PC-3 (cell line): ENCODE results near the gene RPS27L. TPM values are rescaled to one million over a fixed set of nuclear protein-coding genes. Genes with fewer than 3 reads are reported as not detected.

Experiments used
- ATAC-seq: fragments of 200-7000 bp; cut with Tn5 transposase; 2 replicates; pipeline ENCODE4 v1.9.1; 2020; ENCODE audit warnings: mild to moderate bottlenecking, moderate library complexity
- BruUV-seq: library from RNA; stranded (reverse); fragments of 400-500 nt; replicated peaks from 2 replicates; lab custom pipeline; 2021; lab: Mats Ljungman, UMichigan
- CTCF ChIA-PET: fragments of 300-600 bp; sonication (Branson Sonifier 250); formaldehyde crosslinking; loops from one replicate; lab custom pipeline; 2022; ENCODE audit warnings: antibody characterized with exemption; lab: Charles Lee
- POLR2A ChIA-PET: fragments of 300-600 bp; sonication (Branson Sonifier 250); formaldehyde crosslinking; loops from one replicate; lab custom pipeline; 2022; ENCODE audit warnings: antibody characterized with exemption; ENCODE audit not compliant: unreplicated experiment; lab: Charles Lee
- DNase-seq: peaks from one replicate; pipeline ENCODE4 v3.0.0-alpha.2; 2015
- H2AFZ ChIP-seq: fragments of 300-600 bp; sonication (generic); 2 replicates; pipeline ENCODE4 v1.6.0; 2016; ENCODE audit warnings: antibody characterized with exemption, low read length
- H3F3A ChIP-seq: fragments of 300-600 bp; sonication (generic); one replicate; pipeline ENCODE4 v1.6.0; 2017; ENCODE audit warnings: antibody characterized with exemption, low read length, control low read depth, mild to moderate bottlenecking; ENCODE audit not compliant: unreplicated experiment
- H3K27ac ChIP-seq: fragments of 300-600 bp; sonication (generic); 2 replicates; pipeline ENCODE4 v1.5.1; 2016; ENCODE audit warnings: mild to moderate bottlenecking, low read length
- H3K27me3 ChIP-seq: fragments of 300-600 bp; sonication (generic); 2 replicates; pipeline ENCODE4 v1.6.1; 2016; ENCODE audit warnings: low read length, mixed read lengths
- H3K36me3 ChIP-seq: fragments of 300-600 bp; sonication (generic); 2 replicates; pipeline ENCODE4 v1.6.1; 2016; ENCODE audit warnings: low read depth, mixed run types, low read length, mixed read lengths
- H3K4me1 ChIP-seq: fragments of 300-600 bp; sonication (generic); 2 replicates; pipeline ENCODE4 v1.5.1; 2016; ENCODE audit warnings: low read length; ENCODE audit not compliant: insufficient read depth
- H3K4me2 ChIP-seq: fragments of 300-600 bp; sonication (generic); 2 replicates; pipeline ENCODE4 v1.6.0; 2016; ENCODE audit warnings: low read length
- H3K4me3 ChIP-seq: fragments of 300-600 bp; sonication (generic); 2 replicates; pipeline ENCODE4 v1.5.1; 2016; ENCODE audit warnings: mild to moderate bottlenecking, low read length, mixed read lengths
- H3K79me2 ChIP-seq: fragments of 300-600 bp; sonication (generic); 2 replicates; pipeline ENCODE4 v1.6.1; 2017; ENCODE audit warnings: low read length, mixed read lengths
- H3K9ac ChIP-seq: fragments of 300-600 bp; sonication (generic); 2 replicates; pipeline ENCODE4 v1.6.0; 2016; ENCODE audit warnings: mild to moderate bottlenecking, low read length
- H3K9me2 ChIP-seq: fragments of 300-600 bp; sonication (generic); replicated peaks from 2 replicates; pipeline ENCODE4 v1.6.1; 2016; ENCODE audit warnings: mixed run types, low read length, mixed read lengths
- H3K9me3 ChIP-seq: fragments of 300-600 bp; sonication (generic); 2 replicates; pipeline ENCODE4 v1.6.1; 2016; ENCODE audit warnings: low read length, mixed read lengths
- H4K20me1 ChIP-seq: fragments of 300-600 bp; sonication (generic); 2 replicates; pipeline ENCODE4 v1.6.1; 2016; ENCODE audit warnings: low read length, mixed read lengths
- EZH2 ChIP-seq: fragments of 300-600 bp; sonication (generic); IDR thresholded peaks from one replicate; pipeline ENCODE4 v1.6.1; 2017; ENCODE audit warnings: antibody characterized with exemption, mild to moderate bottlenecking, low read length; ENCODE audit not compliant: unreplicated experiment
- EZH2phosphoT487 ChIP-seq: fragments of 300-600 bp; sonication (generic); IDR thresholded peaks from 2 replicates; pipeline ENCODE4 v1.6.1; 2018; ENCODE audit warnings: mild to moderate bottlenecking, antibody characterized with exemption, low read length, borderline replicate concordance
- intact Hi-C: fragments of 100-400 bp; cut with micrococcal nuclease; formaldehyde crosslinking; loops from 2 replicates; pipeline ENCODE4 v1.9.0; 2023
- total RNA-seq: library from RNA; depleted of rRNA; stranded (reverse); fragments of >200 nt; gene quantifications from 2 replicates; pipeline ENCODE4 v1.2.3, GENCODE V29; 2014
- TF ChIP-seq, protein P1 (sequence below): fragments of 300-600 bp; sonication (generic); conservative IDR thresholded peaks from 2 replicates; pipeline ENCODE4 v1.5.1; 2017; ENCODE audit warnings: antibody characterized with exemption, low read depth, mild to moderate bottlenecking, low read length

The RPS27L gene
- total RNA-seq, 1 experiment from 2014 or later, result 48.5 TPM

DNA sequence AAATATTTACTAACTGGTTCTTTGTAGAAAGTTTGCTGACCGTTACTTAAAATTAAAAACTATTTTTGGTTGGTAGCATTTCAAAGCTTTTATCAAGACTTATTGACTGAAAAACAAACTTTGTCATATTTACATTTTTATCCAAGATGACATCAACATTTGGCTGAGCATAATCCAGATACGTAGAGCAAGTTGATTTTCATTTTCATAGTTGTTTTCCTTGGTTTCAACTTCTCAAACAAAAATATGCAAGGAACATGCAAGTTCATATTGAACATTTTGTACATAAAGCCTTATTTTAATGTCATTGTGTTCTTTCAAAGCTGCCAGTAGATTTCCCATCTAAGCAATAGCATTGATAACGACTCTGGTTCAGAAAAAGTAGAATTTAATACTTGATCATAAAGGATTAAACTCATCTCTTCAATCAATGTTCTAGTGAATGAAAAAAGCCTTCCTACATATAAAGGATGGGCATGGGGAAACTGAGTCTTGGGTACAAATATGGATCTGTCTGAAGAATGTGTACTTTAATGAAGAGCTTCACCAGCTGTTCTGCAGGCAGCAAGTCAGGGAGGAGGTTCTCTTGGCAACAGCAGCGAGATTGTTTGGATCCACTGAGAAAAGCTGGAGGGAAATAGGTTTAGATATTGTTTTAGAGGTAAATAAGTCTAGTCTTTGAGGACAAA is 37.7 kb upstream of the RPS27L start:
- Histone ChIP-seq H3K9ac (no peak overlapping the region), H3K4me3 (no peak overlapping the region), H4K20me1 (no peaks in the 10 kb centered on the region), H2AFZ (no peak overlapping the region), H3K4me1 (peaks cover 44% of the 10 kb centered on the region), H3K27ac (no peak overlapping the region), H3K36me3 (no peaks in the 10 kb centered on the region), H3K9me2 (no peaks in the 10 kb centered on the region), H3K9me3 (no peaks in the 10 kb centered on the region), H3K79me2 (peaks cover 63% of the 10 kb centered on the region), H3K4me2 (no peak overlapping the region), H3K27me3 (no peaks in the 10 kb centered on the region), H3F3A (no peaks in the 10 kb centered on the region)
- CTCF ChIA-PET, result no interaction called here
- ATAC-seq (no peak), DNase-seq (no peak)
- intact Hi-C loops, result loop anchor here (5.0 to 10.0 kb wide), 2 partner anchors 38 to 70 kb away; partner anchors contain the start of genes LACTB and RPS27L
- TF ChIP-seq, protein P1, sequence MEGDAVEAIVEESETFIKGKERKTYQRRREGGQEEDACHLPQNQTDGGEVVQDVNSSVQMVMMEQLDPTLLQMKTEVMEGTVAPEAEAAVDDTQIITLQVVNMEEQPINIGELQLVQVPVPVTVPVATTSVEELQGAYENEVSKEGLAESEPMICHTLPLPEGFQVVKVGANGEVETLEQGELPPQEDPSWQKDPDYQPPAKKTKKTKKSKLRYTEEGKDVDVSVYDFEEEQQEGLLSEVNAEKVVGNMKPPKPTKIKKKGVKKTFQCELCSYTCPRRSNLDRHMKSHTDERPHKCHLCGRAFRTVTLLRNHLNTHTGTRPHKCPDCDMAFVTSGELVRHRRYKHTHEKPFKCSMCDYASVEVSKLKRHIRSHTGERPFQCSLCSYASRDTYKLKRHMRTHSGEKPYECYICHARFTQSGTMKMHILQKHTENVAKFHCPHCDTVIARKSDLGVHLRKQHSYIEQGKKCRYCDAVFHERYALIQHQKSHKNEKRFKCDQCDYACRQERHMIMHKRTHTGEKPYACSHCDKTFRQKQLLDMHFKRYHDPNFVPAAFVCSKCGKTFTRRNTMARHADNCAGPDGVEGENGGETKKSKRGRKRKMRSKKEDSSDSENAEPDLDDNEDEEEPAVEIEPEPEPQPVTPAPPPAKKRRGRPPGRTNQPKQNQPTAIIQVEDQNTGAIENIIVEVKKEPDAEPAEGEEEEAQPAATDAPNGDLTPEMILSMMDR, result no peak
- TF ChIP-seq EZH2, result no peak
- no peak for TF ChIP-seq EZH2phosphoT487
- no TSS peak for BruUV-seq
- POLR2A ChIA-PET, result interaction anchor here (0.6 kb wide), 1 partner anchor 12 kb away, joined by 3 read pairs; no protein-coding TSS in a partner anchor

DNA sequence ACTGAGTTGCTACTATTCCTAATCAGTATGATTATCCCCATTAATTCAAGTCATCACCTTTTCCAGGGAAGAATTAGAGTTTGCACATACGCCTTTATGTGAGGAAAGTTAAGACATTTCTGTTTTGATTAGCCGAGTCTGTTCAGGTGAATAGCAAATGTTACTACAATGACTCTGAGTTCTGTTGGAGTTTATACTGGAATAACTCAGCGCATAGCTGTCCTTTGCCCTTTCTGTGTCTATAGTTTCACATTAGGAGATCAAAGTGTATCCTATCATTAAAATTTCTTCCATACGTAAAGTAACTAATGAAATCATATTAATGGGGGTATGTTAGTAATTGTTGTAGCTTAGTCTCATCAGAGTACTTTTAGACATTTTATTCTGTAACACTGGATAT is 37.0 kb upstream of the RPS27L start:
- Histone ChIP-seq H3K27me3 (no peaks in the 10 kb centered on the region), H3K27ac (no peak overlapping the region), H2AFZ (no peak overlapping the region), H3K4me1 (peaks cover 38% of the 10 kb centered on the region), H3F3A (no peaks in the 10 kb centered on the region), H3K9ac (no peak overlapping the region), H3K9me3 (no peaks in the 10 kb centered on the region), H4K20me1 (no peaks in the 10 kb centered on the region), H3K79me2 (peaks cover 62% of the 10 kb centered on the region), H3K36me3 (no peaks in the 10 kb centered on the region), H3K4me3 (0 out of 2 replicates have a peak overlapping the region, but pooled peaks have one; percentile 15), H3K9me2 (no peaks in the 10 kb centered on the region), H3K4me2 (peak overlapping the region; percentile 46)
- no peak for ATAC-seq
- TF ChIP-seq, protein P1, result no peak
- TF ChIP-seq EZH2phosphoT487 (no peak), EZH2 (no peak)
- no TSS peak for BruUV-seq
- no peak for DNase-seq
- ChIA-PET CTCF (no interaction called here), POLR2A (interaction anchor here (0.6 kb wide), 1 partner anchor 13 kb away, joined by 3 read pairs; no protein-coding TSS in a partner anchor)
- intact Hi-C loops, result loop anchor here (5.0 to 10.0 kb wide), 2 partner anchors 37 to 70 kb away; partner anchors contain the start of genes LACTB and RPS27L
